Keratinocyte (primary cell): ENCODE measurements around the gene IGFBP7. TPM values are rescaled to one million over a fixed set of nuclear protein-coding genes. Genes with fewer than 3 reads are reported as not detected.

Experiments used
- DNase-seq: peaks from one replicate; pipeline ENCODE4 v3.0.0-alpha.2; 2011; ENCODE audit warnings: low read depth, missing footprints, low spot score
- FAIRE-seq: peaks from 2 replicates; lab custom pipeline; 2011; peaks lifted over from hg19 to GRCh38; lab: Jason Lieb, UNC
- H2AFZ ChIP-seq: 2 replicates; pipeline ENCODE4 v1.6.0; 2012; ENCODE audit warnings: low read length, control low read depth, inconsistent platforms; ENCODE audit not compliant: control insufficient read depth
- H3K27ac ChIP-seq: 2 replicates; pipeline ENCODE4 v1.5.1; 2011; ENCODE audit warnings: low read length; ENCODE audit not compliant: control insufficient read depth, insufficient read depth
- H3K27me3 ChIP-seq: 3 replicates; pipeline ENCODE4 v1.6.0; 2011; ENCODE audit warnings: low read length; ENCODE audit not compliant: control insufficient read depth, insufficient read depth; ENCODE audit errors: extremely low read depth
- H3K36me3 ChIP-seq, 2 experiments: 2 replicates in 1 of 2; 3 replicates in 1 of 2; pipeline ENCODE4 v1.5.1; 2011; ENCODE audit warnings: low read length in 2 of 2, mild to moderate bottlenecking in 1 of 2; ENCODE audit not compliant: control insufficient read depth in 2 of 2, insufficient read depth in 2 of 2; ENCODE audit errors: extremely low read depth in 1 of 2
- H3K4me1 ChIP-seq: 3 replicates; pipeline ENCODE4 v1.5.1; 2011; ENCODE audit warnings: low read length; ENCODE audit not compliant: control insufficient read depth, insufficient read depth; ENCODE audit errors: extremely low read depth
- H3K4me2 ChIP-seq: 3 replicates; pipeline ENCODE4 v1.6.0; 2011; ENCODE audit warnings: low read depth, low read length; ENCODE audit not compliant: control insufficient read depth, insufficient read depth; ENCODE audit errors: extremely low read depth
- H3K4me3 ChIP-seq, 3 experiments: fragments of 200-600 bp in 1 of 3; sonication (generic) in 1 of 3; 2 replicates in 2 of 3; 3 replicates in 1 of 3; pipeline ENCODE4 v1.5.1; 2011 to 2016; ENCODE audit warnings: low read length in 3 of 3, mild to moderate bottlenecking in 3 of 3, control low read depth in 2 of 3, inconsistent platforms in 1 of 3, low read depth in 1 of 3, mixed read lengths in 1 of 3, mixed run types in 1 of 3, moderate library complexity in 1 of 3; ENCODE audit not compliant: control insufficient read depth in 2 of 3, insufficient read depth in 2 of 3; ENCODE audit errors: extremely low read depth in 1 of 3
- H3K79me2 ChIP-seq: 2 replicates; pipeline ENCODE4 v1.6.0; 2012; ENCODE audit warnings: low read length; ENCODE audit not compliant: control insufficient read depth, insufficient read depth
- H3K9ac ChIP-seq: 3 replicates; pipeline ENCODE4 v1.6.0; 2011; ENCODE audit warnings: low read length; ENCODE audit not compliant: control insufficient read depth, insufficient read depth; ENCODE audit errors: extremely low read depth
- H3K9me1 ChIP-seq: 3 replicates; pipeline ENCODE4 v1.6.0; 2011; ENCODE audit warnings: low read length; ENCODE audit not compliant: control insufficient read depth, insufficient read depth; ENCODE audit errors: extremely low read depth
- H3K9me3 ChIP-seq: 2 replicates; pipeline ENCODE4 v1.5.1; 2012; ENCODE audit warnings: low read depth, low read length; ENCODE audit not compliant: control insufficient read depth
- H4K20me1 ChIP-seq: 3 replicates; pipeline ENCODE4 v1.6.0; 2011; ENCODE audit warnings: low read length; ENCODE audit not compliant: control insufficient read depth, insufficient read depth; ENCODE audit errors: extremely low read depth
- EZH2 ChIP-seq: IDR thresholded peaks from one replicate; pipeline ENCODE4 v1.6.1; 2012; ENCODE audit warnings: inconsistent platforms, mild to moderate bottlenecking, low read length, moderate library complexity
- dilution Hi-C: fragments of 300-500 bp; cut with MboI; formaldehyde crosslinking; loops from one replicate; pipeline ENCODE4 v1.7.0; 2020; ENCODE audit warnings: low sequenced_read_pairs; ENCODE audit not compliant: extremely low pct_ligation_motif_present
- polyA plus RNA-seq, 5 experiments: library from polyadenylated mRNA; depleted of rRNA in 3 of 5; stranded (reverse) in 3 of 5; stranded (forward) in 1 of 5; unstranded in 1 of 5; fragments of >200 nt; gene quantifications; 1 replicate in 1 of 5; 2 replicates in 3 of 5; 3 replicates in 1 of 5; pipeline versions ENCODE4 v1.2.1 to v1.2.3, GENCODE V29; 2011 to 2012; ENCODE audit warnings: missing spikeins in 2 of 5, low read depth in 1 of 5, low replicate concordance in 1 of 5
- TF ChIP-seq, protein P1 (sequence below), 3 experiments: IDR thresholded peaks in 1 of 3; conservative IDR thresholded peaks in 1 of 3; optimal IDR thresholded peaks in 1 of 3; 2 replicates in 2 of 3; 3 replicates in 1 of 3; pipeline versions ENCODE3 to v1.5.1; 2011; ENCODE audit warnings: low read length in 3 of 3, mild to moderate bottlenecking in 3 of 3, moderate library complexity in 2 of 3, control low read depth in 1 of 3, inconsistent platforms in 1 of 3; ENCODE audit not compliant: insufficient read depth in 2 of 3; ENCODE audit errors: extremely low read depth in 1 of 3

IGFBP7 gene
- polyA plus RNA-seq, 1 donor (not counting 4 experiments of a cell fraction or from before 2014, with no cell fraction given), result 413 TPM

DNA sequence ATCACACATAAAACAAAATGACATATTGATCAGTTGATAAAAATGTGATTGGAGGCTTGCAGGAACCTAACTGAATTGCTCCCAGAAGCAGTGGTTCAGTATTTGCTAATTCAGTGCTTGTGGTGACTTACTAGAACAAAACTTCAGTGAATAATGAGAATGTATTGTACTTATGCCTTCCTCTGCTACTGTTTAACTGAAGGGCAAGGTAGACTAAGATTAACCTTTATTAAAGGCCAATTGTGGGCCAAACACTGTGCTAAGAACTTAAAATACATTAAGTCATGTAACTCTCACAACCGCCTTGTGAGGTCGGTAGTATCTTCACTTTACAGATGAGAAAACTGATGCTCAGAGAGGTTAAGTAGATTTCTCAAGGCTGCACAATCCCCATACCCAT lies 14.9 kb downstream of the IGFBP7 start:
- no peak overlapping the region for H3K27ac ChIP-seq
- peaks cover 3 to 5% of the 10 kb centered on the region in 2 experiments for H3K36me3 ChIP-seq
- no peak overlapping the region for H3K9ac ChIP-seq
- peaks cover 65% of the 10 kb centered on the region for H3K79me2 ChIP-seq
- DNase-seq (no peak), FAIRE-seq (no peak)
- no peaks in the 10 kb centered on the region for H3K9me3 ChIP-seq
- no peaks in the 10 kb centered on the region for H3K9me1 ChIP-seq
- H3K4me2 ChIP-seq, result no peak overlapping the region
- peaks cover 14% of the 10 kb centered on the region for H3K4me1 ChIP-seq
- H4K20me1 ChIP-seq, result no peaks in the 10 kb centered on the region
- H3K4me3 ChIP-seq, result no peak overlapping the region
- dilution Hi-C loops, result no loop called here
- H3K27me3 ChIP-seq, result no peaks in the 10 kb centered on the region
- no peak overlapping the region for H2AFZ ChIP-seq
- TF ChIP-seq, protein P1, sequence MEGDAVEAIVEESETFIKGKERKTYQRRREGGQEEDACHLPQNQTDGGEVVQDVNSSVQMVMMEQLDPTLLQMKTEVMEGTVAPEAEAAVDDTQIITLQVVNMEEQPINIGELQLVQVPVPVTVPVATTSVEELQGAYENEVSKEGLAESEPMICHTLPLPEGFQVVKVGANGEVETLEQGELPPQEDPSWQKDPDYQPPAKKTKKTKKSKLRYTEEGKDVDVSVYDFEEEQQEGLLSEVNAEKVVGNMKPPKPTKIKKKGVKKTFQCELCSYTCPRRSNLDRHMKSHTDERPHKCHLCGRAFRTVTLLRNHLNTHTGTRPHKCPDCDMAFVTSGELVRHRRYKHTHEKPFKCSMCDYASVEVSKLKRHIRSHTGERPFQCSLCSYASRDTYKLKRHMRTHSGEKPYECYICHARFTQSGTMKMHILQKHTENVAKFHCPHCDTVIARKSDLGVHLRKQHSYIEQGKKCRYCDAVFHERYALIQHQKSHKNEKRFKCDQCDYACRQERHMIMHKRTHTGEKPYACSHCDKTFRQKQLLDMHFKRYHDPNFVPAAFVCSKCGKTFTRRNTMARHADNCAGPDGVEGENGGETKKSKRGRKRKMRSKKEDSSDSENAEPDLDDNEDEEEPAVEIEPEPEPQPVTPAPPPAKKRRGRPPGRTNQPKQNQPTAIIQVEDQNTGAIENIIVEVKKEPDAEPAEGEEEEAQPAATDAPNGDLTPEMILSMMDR (optimal IDR thresholded peaks at IDR 0.05 in 1 of 3, IDR thresholded peaks at IDR 0.05 in 1 of 3, conservative IDR thresholded peaks at IDR 0.05 in 1 of 3; ENCODE audit: extremely low read depth in 1 of 3, insufficient read depth in 2 of 3, low read length in 3 of 3), result no peak
- no peak for TF ChIP-seq EZH2

DNA sequence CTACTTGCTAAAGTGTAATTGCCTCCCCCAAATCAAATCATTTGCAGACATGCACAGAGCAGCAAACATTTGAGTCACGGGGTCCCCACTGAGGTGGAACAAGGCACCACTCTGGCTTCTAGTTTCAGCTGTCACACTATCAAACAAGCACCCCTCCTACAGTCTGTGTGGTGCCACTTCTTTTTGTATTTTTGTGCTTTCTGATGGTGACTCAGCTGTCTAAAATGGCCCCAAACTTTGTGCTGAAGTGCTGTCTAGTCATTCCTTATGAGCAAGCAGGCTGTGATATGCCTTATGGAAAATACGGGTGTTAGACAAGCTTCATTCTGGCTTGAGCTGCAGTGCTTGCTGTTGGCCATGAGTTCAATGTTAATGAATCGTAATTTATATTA lies 15.4 kb downstream of the IGFBP7 start:
- Histone ChIP-seq H3K79me2 (peaks cover 64% of the 10 kb centered on the region), H3K9me3 (no peaks in the 10 kb centered on the region), H4K20me1 (no peaks in the 10 kb centered on the region), H3K9me1 (no peaks in the 10 kb centered on the region), H3K36me3 (peaks cover 3 to 5% of the 10 kb centered on the region in 2 experiments), H3K9ac (no peak overlapping the region), H3K27ac (no peak overlapping the region), H3K4me2 (no peak overlapping the region), H3K4me3 (no peak overlapping the region), H3K4me1 (peaks cover 14% of the 10 kb centered on the region), H3K27me3 (no peaks in the 10 kb centered on the region), H2AFZ (no peak overlapping the region)
- dilution Hi-C loops, result no loop called here
- DNase-seq (no peak), FAIRE-seq (peak; percentile 66)
- TF ChIP-seq EZH2, result no peak
- TF ChIP-seq, protein P1 (optimal IDR thresholded peaks at IDR 0.05 in 1 of 3, IDR thresholded peaks at IDR 0.05 in 1 of 3, conservative IDR thresholded peaks at IDR 0.05 in 1 of 3; ENCODE audit: extremely low read depth in 1 of 3, insufficient read depth in 2 of 3, low read length in 3 of 3), result no peak
